22Rv1 (cell line): ENCODE data around the gene DDX3X.

ENCODE experiments used
- ZFX ChIP-seq: fragments of 450-650 bp; IDR thresholded peaks from 2 replicates; pipeline ENCODE4 v1.6.1; 2017; ENCODE audit warnings: antibody characterized with exemption, borderline replicate concordance
- TF ChIP-seq, protein P1 (sequence below): fragments of 450-650 bp; IDR thresholded peaks from 2 replicates; pipeline ENCODE4 v1.5.1; 2017; ENCODE audit warnings: mild to moderate bottlenecking

DNA sequence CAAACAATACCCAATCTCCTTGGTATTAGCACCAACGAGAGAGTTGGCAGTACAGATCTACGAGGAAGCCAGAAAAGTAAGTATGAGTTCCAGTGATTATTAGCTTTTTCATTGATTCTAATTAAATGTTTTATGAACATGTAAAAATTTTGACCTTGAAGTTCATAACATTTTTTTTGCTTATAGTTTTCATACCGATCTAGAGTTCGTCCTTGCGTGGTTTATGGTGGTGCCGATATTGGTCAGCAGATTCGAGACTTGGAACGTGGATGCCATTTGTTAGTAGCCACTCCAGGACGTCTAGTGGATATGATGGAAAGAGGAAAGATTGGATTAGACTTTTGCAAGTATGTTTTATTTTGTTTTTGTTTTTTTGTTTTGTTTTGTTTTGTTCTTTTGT, 10.1 kb downstream of the DDX3X start:
- TF ChIP-seq, protein P1, sequence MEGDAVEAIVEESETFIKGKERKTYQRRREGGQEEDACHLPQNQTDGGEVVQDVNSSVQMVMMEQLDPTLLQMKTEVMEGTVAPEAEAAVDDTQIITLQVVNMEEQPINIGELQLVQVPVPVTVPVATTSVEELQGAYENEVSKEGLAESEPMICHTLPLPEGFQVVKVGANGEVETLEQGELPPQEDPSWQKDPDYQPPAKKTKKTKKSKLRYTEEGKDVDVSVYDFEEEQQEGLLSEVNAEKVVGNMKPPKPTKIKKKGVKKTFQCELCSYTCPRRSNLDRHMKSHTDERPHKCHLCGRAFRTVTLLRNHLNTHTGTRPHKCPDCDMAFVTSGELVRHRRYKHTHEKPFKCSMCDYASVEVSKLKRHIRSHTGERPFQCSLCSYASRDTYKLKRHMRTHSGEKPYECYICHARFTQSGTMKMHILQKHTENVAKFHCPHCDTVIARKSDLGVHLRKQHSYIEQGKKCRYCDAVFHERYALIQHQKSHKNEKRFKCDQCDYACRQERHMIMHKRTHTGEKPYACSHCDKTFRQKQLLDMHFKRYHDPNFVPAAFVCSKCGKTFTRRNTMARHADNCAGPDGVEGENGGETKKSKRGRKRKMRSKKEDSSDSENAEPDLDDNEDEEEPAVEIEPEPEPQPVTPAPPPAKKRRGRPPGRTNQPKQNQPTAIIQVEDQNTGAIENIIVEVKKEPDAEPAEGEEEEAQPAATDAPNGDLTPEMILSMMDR, result no peak
- TF ChIP-seq ZFX, result no peak
